A204.1 (cell line): ENCODE data around the gene FAAP24.
"Not testable (repeated sequence)": the region's sequence is repeated elsewhere in the genome, so short reads cannot be mapped to it uniquely, and the experiment has no call there.

ENCODE experiments used
- FAIRE-seq: peaks from 2 replicates; lab custom pipeline; 2012; peaks lifted over from hg19 to GRCh38; lab: Jason Lieb, UNC

FAAP24 gene

DNA sequence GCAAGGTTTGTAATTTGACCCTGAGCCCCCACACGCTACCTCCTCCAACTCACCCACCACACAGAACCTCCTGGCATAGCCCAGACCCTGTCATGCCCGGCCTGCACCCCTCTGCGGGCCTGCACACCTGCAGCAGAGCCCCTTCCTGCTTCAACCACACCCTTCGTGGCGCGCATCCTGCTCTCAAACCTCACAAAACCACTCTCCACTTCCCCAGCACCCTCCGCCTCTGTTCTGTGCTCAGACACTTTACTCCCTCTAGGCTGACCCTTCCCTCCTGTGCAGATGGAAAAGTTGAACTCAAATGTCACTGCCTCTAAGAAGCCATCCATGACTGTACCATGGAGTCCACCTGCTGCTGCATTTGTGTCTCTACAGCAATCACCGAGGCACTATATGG lies 28.5 kb downstream of the FAAP24 start:
- FAIRE-seq = no peak

DNA sequence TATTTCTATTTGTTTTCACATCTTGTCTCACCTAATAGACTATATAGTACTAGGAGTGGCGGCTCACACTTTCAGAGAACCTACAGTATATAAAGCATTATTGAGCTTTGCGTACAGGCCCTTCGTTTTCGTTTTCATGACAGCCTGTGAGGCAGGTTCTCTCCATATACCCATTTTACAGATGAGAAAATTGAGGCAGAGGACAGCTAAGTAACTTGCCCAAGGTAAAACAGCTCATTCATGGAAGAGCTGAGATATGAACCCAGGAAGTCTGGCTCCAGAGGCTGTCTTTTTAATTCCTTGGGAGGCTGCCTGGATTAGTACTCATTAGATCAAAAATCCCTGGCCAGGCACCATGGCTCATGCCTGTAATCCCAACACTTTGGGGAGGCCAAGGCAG lies 28.9 kb downstream of the FAAP24 start:
- no peak for FAIRE-seq

DNA sequence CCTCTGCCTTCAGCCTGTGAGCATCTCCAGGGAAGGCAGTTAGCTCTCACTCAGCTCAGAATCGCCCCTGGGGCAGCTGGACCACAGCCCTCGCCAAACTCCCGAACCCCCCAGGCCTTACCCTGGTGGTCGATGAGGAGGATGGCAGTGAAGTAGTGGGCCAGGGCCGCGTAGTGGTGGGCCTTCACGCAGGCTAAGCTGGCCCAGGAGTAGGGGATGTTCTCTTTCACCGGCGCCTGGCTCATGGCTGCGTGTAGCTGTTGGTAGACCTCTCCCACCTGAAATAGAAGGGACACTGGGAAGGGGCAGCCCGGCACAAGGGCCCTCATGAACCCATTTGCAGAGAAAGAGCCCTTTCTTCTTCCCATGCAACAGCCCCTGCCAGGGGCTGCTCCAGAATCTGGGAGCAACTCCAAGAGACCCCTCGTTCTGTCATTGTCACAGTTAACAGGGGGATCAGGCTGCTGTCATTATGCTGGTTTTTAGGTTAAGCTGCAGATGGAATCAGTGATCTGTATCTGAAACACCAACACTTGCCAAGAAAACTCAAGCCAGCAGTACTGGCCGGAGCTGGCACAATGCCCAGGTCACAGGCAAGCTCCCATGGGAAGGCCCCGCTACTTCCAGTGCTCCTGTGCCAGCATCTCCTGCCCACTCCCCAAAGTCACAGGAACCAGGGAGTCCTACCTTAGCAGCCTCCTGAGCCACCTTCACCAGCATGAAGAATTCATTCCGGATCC lies 30.3 kb downstream of the FAAP24 start:
- not testable (repeated sequence) for FAIRE-seq

DNA sequence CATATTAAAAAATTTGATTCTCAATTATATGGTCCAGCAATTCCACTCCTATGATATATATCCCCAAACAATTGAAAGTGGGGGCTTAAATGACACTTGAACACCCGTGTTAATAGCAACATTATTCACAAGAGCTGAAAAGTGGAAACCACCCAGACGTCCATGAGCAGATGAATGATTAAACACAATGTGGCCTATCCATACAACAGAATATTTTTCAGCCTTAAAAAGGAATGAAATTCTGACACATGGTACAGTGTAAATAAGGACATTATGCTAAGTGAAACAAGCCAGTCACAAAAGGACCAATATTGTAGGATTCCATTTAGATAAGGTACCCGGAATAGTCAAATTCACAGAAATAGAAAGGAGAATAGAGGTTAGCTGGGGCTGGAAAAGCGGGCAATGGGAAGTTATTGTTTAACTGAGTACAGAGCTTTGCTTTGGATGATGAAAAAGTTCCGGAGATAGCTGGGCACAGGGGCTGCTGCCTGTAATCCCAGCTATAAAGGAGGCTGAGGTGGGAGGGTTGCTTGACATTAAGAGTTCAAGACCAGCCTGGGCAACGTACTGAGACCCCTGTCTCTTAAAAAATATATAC lies 31.5 kb downstream of the FAAP24 start:
- not testable (repeated sequence) for FAIRE-seq

DNA sequence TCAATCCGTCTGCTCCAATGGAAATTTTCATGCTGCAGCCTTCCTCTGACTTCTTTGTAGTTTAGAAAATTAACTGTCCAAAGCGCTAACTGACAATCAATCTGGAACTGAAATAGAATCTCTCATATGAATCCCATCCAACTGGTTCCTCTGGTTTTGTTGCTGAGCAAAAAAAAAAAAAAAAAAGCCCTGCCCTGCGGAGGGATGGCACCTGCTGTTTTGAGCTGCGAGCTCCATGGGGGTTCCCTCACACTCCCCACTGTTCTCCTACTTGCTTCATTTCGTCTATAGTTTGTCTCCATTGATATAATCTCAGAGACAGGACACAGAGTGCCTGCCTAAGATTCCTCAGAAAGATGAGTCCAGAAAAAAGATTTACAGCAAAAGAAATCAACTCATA lies 33.4 kb downstream of the FAAP24 start:
- no peak for FAIRE-seq

DNA sequence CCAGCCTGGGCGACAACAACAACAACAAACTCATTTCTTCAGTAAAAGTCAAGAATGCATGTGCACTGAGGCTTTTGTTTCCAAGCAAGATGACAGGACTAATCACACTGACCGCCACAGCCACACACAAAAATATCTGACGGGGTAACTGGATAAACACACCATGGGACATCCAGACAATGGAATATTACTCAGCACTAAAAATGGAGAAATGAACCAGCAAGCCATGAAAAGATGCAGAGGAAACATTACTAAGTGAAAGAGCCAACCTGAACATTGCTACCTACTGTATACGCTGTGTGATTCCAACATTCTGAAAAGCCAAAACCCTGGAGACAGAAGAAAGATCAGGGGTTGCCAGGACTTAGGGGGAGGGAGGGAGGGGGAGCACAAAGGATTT lies 36.7 kb downstream of the FAAP24 start:
- FAIRE-seq = no peak

DNA sequence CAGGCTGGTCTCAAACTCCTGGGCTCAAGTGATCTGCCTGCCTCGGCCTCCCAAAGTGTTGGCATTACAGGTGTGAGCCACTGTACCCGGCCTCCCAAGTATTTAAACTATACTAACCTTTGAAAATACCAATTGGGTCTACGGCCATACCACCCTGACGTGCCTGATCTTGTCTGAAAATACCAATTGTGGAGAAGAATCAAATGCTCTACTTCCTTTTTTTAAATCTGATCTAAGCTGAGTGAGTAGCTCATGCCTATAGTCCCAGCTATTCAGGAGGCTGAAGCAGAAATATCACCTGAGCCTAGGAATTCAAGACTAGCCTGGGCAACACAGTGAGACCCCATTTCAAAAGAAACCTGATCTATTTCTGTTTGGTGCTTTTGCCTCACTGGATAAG lies 38.8 kb downstream of the FAAP24 start:
- not testable (repeated sequence) for FAIRE-seq

DNA sequence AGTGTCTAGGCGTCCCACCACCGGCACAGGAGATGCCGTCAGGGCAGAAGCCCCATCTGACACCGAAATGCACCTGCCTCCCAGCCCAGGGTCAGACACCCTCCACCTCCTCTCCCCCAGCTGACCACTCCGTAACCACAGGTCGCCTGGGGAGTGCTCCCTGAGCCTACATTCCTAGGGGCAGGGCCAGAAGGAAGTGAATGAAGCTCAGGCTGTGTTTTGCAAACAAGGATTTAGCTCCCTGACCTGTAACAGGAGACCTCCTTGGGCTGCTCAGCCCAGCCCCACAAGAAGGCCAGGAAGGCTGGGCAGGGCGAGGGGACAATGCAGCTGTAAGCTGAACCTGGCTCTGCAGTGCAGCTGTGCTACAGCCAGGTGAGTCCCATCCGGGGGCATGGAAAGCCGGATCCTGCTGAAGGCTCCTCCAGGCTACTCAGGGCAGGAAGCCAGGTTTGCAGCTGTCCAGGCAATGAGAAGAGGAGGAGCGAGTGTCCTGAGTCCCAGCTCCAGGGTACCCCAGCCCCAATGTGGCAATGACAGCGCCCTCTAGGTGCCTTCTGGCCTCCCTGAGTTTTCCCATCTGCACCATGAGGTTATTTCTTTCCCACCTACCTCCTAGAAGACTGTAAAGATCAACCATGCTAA lies 50.6 kb downstream of the FAAP24 start:
- no peak for FAIRE-seq

DNA sequence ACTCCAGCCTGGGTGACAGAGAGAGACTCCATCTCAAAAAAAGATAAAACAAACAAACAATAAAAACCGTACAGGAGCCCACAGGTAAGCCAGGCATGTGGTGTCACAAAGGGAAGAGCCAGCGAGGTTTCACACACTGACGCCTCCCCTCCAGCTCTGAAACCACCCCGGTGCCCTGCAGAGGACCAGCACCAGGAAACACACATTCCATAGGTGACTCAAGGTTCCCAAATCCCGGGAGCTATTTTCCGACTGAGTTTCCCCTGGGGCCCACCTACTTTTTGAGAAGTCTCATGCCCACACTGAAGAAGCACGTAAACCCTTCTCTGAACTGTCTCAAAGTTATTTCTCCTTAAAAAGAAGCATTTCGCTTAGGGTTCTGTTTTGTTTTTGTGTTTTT lies 52.4 kb downstream of the FAAP24 start:
- no peak for FAIRE-seq

DNA sequence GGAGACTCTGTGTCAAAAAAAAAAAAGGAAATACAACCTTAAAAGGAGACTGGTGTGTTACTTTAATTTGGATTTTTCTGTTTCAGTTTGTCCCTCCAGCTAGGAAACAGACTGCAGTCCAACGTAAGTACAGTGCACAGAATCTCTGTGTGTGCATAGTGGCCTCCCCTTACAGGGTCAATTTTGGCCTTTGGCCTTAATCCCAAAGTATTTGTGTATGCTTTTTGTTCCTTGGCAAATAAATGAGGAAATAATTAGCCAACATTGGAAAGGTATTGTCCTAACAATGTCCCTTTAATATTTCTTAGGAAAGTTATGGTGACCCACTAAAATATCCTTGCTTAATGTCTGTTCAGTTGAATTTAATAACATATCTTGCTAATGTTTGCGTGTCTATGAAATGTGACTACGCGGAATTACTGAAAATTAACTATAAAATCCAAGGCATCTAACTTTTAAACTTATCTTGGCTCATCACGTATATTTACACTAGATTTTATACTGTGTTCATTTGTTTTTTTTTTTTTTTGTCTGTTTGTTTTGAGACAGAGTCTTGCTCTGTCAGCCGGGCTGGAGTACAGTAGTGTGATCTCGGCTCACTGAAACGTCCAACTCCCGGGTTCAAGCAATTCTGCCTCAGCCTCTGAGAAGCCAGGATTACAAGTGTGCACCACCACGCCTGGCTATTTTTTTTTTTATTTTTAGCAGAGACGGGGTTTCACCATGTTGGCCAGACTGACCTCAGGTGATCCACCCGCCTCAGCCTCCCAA lies 53.6 kb downstream of the FAAP24 start:
- not testable (repeated sequence) for FAIRE-seq

DNA sequence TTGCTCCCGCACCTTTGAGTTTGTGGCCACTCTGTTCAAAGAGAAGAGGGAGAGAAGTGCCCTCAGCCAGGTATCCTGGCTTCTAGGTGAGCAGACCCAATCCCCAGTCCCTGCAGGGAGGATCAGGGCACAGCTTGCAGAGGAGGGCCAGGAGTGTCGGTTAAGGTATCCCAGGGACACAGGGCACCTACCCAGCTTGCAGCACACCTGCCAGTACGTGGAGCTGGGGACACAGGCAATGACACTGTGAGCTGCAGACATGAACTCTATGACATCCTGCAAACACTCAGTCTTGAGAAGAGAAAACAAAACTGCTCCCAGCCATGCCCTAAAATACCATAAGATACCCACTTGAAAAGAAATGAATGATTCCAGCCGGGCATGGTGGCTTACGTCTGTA lies 54.6 kb downstream of the FAAP24 start:
- FAIRE-seq = not testable (repeated sequence)
